ENCODE data around the gene SERP2.

SERP2 gene

DNA sequence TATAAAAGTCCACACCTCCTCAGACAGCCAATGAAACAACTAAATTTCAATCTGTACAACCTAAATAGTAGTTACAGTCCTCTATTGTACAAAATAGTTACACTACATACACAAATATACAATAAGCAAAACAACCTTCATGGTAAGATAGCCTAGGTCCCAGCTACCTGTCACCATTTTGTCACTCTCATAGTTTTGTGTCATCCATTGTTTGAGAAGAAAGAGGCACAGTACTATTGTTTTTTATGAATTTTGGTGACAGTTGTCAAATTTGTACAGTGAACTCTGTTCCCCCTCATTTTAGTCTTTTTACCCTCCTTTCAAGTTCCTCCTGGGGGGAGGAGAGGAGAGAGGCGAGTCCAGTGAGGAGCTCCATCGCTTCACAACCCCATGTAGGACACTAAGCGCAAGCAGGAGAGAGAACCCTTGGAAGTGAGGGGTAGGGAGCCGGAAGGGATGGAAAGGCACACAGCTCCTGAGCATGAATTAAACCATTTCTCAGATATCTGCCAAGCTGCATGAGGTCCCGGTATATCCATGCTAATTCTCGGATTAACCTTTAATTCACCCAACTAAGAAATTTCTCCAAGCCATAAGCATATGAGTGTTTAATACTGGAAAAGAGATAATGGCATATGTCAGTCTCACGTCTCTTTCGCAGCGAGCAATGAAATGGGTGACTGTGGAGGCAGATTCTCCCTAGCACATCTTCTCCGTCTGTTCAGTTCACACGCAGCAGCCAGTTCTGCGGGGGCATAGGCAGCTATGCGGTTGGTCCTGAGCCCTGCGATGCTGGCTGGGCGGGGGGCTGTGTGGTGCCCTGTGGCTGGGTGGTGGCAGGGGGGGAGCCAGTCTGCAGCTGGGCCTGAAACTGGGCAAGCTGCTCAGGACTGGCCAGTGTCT lies 60.5 kb downstream of the SERP2 start:
- ChIA-PET CTCF (interaction anchor here (0.9 kb wide), 1 partner anchor 526 kb away, joined by 3 read pairs; no protein-coding TSS in a partner anchor), POLR2A (interaction anchor here (2.0 kb wide), 1 partner anchor 62 kb away, joined by 4 read pairs; no protein-coding TSS in a partner anchor)
- Histone ChIP-seq H3K4me1 (ENCODE audit: control insufficient read depth, insufficient read depth, low read length) (peaks cover 3% of the 10 kb centered on the region), H3K36me3 (ENCODE audit: control insufficient read depth in 2 of 2, insufficient read depth in 1 of 2, low read length in 2 of 2) (peaks cover 0 to 24% of the 10 kb centered on the region in 2 experiments; a peak in 1 of 3 replicates), H3K27ac (ENCODE audit: extremely low read depth, low read depth, low read length) (no peak overlapping the region), H3K9me3 (ENCODE audit: control insufficient read depth, insufficient read depth, low read depth, low read length) (no peaks in the 10 kb centered on the region), H3K4me3 (ENCODE audit: low read depth, low read length) (no peak overlapping the region; the same call in 1 of the 2 replicates)
- TF ChIP-seq, protein P1, sequence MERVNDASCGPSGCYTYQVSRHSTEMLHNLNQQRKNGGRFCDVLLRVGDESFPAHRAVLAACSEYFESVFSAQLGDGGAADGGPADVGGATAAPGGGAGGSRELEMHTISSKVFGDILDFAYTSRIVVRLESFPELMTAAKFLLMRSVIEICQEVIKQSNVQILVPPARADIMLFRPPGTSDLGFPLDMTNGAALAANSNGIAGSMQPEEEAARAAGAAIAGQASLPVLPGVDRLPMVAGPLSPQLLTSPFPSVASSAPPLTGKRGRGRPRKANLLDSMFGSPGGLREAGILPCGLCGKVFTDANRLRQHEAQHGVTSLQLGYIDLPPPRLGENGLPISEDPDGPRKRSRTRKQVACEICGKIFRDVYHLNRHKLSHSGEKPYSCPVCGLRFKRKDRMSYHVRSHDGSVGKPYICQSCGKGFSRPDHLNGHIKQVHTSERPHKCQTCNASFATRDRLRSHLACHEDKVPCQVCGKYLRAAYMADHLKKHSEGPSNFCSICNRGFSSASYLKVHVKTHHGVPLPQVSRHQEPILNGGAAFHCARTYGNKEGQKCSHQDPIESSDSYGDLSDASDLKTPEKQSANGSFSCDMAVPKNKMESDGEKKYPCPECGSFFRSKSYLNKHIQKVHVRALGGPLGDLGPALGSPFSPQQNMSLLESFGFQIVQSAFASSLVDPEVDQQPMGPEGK (tag by site-specific recombination; IDR thresholded peaks at IDR 0.05): no peak
- no peak for TF ChIP-seq ZNF558 (tag by site-specific recombination; IDR thresholded peaks at IDR 0.05)
- TF ChIP-seq ZNF473 (tag by site-specific recombination; IDR thresholded peaks at IDR 0.05): no peak
- TF ChIP-seq, protein P2, sequence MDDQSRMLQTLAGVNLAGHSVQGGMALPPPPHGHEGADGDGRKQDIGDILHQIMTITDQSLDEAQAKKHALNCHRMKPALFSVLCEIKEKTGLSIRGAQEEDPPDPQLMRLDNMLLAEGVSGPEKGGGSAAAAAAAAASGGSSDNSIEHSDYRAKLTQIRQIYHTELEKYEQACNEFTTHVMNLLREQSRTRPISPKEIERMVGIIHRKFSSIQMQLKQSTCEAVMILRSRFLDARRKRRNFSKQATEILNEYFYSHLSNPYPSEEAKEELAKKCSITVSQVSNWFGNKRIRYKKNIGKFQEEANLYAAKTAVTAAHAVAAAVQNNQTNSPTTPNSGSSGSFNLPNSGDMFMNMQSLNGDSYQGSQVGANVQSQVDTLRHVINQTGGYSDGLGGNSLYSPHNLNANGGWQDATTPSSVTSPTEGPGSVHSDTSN (CRISPR knock-in tag; IDR thresholded peaks at IDR 0.05): no peak
- TF ChIP-seq, protein P3, sequence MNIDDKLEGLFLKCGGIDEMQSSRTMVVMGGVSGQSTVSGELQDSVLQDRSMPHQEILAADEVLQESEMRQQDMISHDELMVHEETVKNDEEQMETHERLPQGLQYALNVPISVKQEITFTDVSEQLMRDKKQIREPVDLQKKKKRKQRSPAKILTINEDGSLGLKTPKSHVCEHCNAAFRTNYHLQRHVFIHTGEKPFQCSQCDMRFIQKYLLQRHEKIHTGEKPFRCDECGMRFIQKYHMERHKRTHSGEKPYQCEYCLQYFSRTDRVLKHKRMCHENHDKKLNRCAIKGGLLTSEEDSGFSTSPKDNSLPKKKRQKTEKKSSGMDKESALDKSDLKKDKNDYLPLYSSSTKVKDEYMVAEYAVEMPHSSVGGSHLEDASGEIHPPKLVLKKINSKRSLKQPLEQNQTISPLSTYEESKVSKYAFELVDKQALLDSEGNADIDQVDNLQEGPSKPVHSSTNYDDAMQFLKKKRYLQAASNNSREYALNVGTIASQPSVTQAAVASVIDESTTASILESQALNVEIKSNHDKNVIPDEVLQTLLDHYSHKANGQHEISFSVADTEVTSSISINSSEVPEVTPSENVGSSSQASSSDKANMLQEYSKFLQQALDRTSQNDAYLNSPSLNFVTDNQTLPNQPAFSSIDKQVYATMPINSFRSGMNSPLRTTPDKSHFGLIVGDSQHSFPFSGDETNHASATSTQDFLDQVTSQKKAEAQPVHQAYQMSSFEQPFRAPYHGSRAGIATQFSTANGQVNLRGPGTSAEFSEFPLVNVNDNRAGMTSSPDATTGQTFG (tag by site-specific recombination; IDR thresholded peaks at IDR 0.05; ENCODE audit: borderline replicate concordance): no peak
- TF ChIP-seq, protein P4, sequence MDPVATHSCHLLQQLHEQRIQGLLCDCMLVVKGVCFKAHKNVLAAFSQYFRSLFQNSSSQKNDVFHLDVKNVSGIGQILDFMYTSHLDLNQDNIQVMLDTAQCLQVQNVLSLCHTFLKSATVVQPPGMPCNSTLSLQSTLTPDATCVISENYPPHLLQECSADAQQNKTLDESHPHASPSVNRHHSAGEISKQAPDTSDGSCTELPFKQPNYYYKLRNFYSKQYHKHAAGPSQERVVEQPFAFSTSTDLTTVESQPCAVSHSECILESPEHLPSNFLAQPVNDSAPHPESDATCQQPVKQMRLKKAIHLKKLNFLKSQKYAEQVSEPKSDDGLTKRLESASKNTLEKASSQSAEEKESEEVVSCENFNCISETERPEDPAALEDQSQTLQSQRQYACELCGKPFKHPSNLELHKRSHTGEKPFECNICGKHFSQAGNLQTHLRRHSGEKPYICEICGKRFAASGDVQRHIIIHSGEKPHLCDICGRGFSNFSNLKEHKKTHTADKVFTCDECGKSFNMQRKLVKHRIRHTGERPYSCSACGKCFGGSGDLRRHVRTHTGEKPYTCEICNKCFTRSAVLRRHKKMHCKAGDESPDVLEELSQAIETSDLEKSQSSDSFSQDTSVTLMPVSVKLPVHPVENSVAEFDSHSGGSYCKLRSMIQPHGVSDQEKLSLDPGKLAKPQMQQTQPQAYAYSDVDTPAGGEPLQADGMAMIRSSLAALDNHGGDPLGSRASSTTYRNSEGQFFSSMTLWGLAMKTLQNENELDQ (tag by site-specific recombination; IDR thresholded peaks at IDR 0.05; ENCODE audit: low read depth): no peak
- TF ChIP-seq OVOL3 (tag by site-specific recombination; IDR thresholded peaks at IDR 0.05): no peak
- TF ChIP-seq ZNF433 (tag by site-specific recombination; IDR thresholded peaks at IDR 0.05; ENCODE audit: low read depth): no peak
- TF ChIP-seq, protein P5, sequence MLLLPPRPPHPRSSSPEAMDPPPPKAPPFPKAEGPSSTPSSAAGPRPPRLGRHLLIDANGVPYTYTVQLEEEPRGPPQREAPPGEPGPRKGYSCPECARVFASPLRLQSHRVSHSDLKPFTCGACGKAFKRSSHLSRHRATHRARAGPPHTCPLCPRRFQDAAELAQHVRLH (tag by site-specific recombination; IDR thresholded peaks at IDR 0.05): no peak
- no peak for TF ChIP-seq ZNF514 (tag by site-specific recombination; IDR thresholded peaks at IDR 0.05)
- TF ChIP-seq, protein P6, sequence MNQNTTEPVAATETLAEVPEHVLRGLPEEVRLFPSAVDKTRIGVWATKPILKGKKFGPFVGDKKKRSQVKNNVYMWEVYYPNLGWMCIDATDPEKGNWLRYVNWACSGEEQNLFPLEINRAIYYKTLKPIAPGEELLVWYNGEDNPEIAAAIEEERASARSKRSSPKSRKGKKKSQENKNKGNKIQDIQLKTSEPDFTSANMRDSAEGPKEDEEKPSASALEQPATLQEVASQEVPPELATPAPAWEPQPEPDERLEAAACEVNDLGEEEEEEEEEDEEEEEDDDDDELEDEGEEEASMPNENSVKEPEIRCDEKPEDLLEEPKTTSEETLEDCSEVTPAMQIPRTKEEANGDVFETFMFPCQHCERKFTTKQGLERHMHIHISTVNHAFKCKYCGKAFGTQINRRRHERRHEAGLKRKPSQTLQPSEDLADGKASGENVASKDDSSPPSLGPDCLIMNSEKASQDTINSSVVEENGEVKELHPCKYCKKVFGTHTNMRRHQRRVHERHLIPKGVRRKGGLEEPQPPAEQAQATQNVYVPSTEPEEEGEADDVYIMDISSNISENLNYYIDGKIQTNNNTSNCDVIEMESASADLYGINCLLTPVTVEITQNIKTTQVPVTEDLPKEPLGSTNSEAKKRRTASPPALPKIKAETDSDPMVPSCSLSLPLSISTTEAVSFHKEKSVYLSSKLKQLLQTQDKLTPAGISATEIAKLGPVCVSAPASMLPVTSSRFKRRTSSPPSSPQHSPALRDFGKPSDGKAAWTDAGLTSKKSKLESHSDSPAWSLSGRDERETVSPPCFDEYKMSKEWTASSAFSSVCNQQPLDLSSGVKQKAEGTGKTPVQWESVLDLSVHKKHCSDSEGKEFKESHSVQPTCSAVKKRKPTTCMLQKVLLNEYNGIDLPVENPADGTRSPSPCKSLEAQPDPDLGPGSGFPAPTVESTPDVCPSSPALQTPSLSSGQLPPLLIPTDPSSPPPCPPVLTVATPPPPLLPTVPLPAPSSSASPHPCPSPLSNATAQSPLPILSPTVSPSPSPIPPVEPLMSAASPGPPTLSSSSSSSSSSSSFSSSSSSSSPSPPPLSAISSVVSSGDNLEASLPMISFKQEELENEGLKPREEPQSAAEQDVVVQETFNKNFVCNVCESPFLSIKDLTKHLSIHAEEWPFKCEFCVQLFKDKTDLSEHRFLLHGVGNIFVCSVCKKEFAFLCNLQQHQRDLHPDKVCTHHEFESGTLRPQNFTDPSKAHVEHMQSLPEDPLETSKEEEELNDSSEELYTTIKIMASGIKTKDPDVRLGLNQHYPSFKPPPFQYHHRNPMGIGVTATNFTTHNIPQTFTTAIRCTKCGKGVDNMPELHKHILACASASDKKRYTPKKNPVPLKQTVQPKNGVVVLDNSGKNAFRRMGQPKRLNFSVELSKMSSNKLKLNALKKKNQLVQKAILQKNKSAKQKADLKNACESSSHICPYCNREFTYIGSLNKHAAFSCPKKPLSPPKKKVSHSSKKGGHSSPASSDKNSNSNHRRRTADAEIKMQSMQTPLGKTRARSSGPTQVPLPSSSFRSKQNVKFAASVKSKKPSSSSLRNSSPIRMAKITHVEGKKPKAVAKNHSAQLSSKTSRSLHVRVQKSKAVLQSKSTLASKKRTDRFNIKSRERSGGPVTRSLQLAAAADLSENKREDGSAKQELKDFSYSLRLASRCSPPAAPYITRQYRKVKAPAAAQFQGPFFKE (tag by site-specific recombination; IDR thresholded peaks at IDR 0.05; ENCODE audit: borderline replicate concordance): no peak
- no peak for TF ChIP-seq ZNF138 (tag by site-specific recombination; IDR thresholded peaks at IDR 0.05; ENCODE audit: borderline replicate concordance)
- TF ChIP-seq, protein P7, sequence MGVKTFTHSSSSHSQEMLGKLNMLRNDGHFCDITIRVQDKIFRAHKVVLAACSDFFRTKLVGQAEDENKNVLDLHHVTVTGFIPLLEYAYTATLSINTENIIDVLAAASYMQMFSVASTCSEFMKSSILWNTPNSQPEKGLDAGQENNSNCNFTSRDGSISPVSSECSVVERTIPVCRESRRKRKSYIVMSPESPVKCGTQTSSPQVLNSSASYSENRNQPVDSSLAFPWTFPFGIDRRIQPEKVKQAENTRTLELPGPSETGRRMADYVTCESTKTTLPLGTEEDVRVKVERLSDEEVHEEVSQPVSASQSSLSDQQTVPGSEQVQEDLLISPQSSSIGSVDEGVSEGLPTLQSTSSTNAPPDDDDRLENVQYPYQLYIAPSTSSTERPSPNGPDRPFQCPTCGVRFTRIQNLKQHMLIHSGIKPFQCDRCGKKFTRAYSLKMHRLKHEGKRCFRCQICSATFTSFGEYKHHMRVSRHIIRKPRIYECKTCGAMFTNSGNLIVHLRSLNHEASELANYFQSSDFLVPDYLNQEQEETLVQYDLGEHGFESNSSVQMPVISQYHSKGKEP (tag by site-specific recombination; IDR thresholded peaks at IDR 0.05): no peak
- TF ChIP-seq HOXD13 (CRISPR knock-in tag; IDR thresholded peaks at IDR 0.05; ENCODE audit: borderline replicate concordance): no peak
- TF ChIP-seq, protein P8, sequence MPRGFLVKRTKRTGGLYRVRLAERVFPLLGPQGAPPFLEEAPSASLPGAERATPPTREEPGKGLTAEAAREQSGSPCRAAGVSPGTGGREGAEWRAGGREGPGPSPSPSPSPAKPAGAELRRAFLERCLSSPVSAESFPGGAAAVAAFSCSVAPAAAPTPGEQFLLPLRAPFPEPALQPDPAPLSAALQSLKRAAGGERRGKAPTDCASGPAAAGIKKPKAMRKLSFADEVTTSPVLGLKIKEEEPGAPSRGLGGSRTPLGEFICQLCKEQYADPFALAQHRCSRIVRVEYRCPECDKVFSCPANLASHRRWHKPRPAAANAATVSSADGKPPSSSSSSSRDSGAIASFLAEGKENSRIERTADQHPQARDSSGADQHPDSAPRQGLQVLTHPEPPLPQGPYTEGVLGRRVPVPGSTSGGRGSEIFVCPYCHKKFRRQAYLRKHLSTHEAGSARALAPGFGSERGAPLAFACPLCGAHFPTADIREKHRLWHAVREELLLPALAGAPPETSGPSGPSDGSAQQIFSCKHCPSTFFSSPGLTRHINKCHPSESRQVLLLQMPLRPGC (tag by site-specific recombination; IDR thresholded peaks at IDR 0.05): no peak
- TF ChIP-seq ZNF248 (tag by site-specific recombination; IDR thresholded peaks at IDR 0.05): no peak

Measured in HEK293 (cell line).